Measurements from ENCODE around the gene SPRY1. TPM values are rescaled to one million over a fixed set of nuclear protein-coding genes. Genes with fewer than 3 reads are reported as not detected.

SPRY1 gene
- total RNA-seq, 4 donors from 2014 or later: 113 to 381 (median 206) TPM

DNA sequence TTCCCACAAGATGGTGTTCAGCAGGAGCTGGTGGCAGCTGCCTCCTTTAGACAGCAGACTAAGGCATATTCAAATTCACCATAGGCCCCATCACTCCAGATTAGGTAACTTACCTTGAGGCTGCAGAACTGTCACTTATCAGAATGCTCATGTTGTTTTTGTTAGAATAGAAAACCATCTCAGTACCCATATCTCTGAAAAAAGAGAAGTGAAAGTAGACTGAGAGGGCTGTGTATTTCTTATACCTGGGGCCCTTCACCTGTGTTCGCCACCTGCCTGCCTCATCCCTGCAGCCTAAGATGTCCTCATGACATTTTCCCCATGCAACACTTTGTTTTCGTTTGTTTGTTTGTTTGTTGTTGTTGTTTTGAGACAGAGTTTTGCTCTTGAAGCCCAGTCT, 32.9 kb upstream of the SPRY1 start:
- TF ChIP-seq POLR2A (IDR thresholded peaks at IDR 0.05) (no peak), EP300 (IDR thresholded peaks at IDR 0.05) (no peak), CTCF (IDR thresholded peaks at IDR 0.05) (no peak)
- Histone ChIP-seq H3K27ac (no peak overlapping the region), H3K9me3 (no peaks in the 10 kb centered on the region), H3K36me3 (no peaks in the 10 kb centered on the region), H3K27me3 (no peaks in the 10 kb centered on the region), H3K4me1 (peaks cover 20% of the 10 kb centered on the region), H3K4me3 (no peak overlapping the region)
- 91% methylated on average over 2 of the region's 2 CpGs for WGBS
- DNase-seq (ENCODE audit: low spot score in 2 of 2): no peak

DNA sequence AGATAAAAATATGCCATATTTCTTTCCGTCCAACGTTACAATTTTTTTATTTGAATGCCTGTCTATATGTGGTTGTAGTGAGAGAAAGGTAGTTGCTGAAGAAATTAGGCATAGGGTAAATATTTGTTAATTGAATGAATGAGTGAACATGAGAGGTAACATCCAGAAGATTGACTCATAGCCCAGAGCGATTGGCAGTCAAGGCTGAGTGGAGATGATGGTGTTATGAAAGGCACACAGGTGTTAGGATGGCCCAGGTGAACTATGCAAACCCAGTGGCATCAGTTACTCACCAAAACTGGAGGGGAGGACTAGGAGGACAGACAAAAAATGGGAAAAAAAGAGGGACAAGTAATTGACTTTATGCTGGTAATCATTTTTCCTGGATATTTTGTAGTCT, 31.7 kb upstream of the SPRY1 start:
- peaks cover 17% of the 10 kb centered on the region for H3K4me1 ChIP-seq
- TF ChIP-seq EP300 (IDR thresholded peaks at IDR 0.05) (no peak), POLR2A (IDR thresholded peaks at IDR 0.05) (no peak), CTCF (IDR thresholded peaks at IDR 0.05) (no peak)
- no peak overlapping the region for H3K4me3 ChIP-seq
- no peaks in the 10 kb centered on the region for H3K36me3 ChIP-seq
- H3K27ac ChIP-seq: no peak overlapping the region
- H3K9me3 ChIP-seq: no peaks in the 10 kb centered on the region
- 76% methylated on average over 3 of the region's 3 CpGs for WGBS
- no peaks in the 10 kb centered on the region for H3K27me3 ChIP-seq
- no peak for DNase-seq (ENCODE audit: low spot score in 2 of 2)

DNA sequence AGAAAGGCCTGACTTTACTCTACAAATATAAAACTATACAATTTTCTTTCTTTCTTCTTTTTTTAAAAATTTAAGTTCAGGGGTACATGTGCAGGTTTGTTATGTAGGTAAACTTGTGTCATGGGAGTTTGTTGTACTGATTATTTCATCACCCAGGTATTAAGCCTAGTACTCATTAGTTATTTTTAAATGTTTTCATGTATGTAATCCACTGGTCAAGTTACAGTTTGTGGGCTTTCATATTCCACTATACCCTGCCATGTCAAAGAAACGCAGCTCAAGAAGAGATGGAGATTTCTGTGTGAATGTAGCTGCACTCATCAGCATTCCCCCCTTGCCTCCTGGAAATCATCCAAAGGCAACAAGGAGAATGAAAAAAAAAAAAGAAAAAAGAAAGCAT, 31.2 kb upstream of the SPRY1 start:
- Histone ChIP-seq H3K4me1 (peaks cover 11% of the 10 kb centered on the region), H3K27me3 (no peaks in the 10 kb centered on the region), H3K9me3 (no peaks in the 10 kb centered on the region), H3K27ac (no peak overlapping the region), H3K4me3 (no peak overlapping the region), H3K36me3 (no peaks in the 10 kb centered on the region)
- no peak for DNase-seq (ENCODE audit: low spot score in 2 of 2)
- 100% methylated on average over 1 of the region's 1 CpG for WGBS
- TF ChIP-seq EP300 (IDR thresholded peaks at IDR 0.05) (no peak), POLR2AphosphoS5 (IDR thresholded peaks at IDR 0.05) (no peak), CTCF (IDR thresholded peaks at IDR 0.05) (no peak), POLR2A (IDR thresholded peaks at IDR 0.05) (no peak)

DNA sequence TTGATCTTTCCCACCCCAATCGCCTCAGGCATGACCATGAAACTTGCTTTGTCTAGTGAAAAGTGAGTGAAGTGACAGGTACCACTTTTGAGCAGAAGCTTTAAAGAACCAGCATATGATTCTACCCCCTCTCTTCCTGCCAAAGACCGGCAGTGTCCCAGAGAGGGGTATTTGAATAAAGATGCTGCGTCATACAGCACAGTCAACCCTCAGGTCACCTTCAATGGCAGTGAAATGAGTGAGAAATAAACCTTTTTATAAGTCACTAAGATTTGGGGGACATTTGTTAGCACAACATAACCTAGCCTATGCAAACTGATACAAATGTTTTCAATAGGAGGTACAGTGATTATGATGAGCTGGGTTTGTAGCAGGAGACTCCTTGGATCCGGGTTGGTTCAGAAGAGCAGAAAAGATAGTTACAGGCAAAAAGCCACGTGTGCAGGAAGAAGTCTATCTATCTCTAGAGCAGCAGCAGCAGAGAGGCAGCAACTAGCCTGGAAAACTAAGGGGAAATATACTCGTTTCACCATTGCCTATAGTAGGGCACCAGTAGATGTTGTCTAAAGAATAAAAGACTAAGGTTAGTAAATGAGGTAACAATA, 30.3 kb upstream of the SPRY1 start:
- Histone ChIP-seq H3K36me3 (no peaks in the 10 kb centered on the region), H3K27ac (no peak overlapping the region), H3K9me3 (no peaks in the 10 kb centered on the region), H3K27me3 (no peaks in the 10 kb centered on the region), H3K4me3 (no peak overlapping the region), H3K4me1 (peaks cover 4% of the 10 kb centered on the region)
- 83% methylated on average over 6 of the region's 6 CpGs for WGBS
- TF ChIP-seq POLR2AphosphoS5 (IDR thresholded peaks at IDR 0.05) (no peak), POLR2A (IDR thresholded peaks at IDR 0.05) (no peak), EP300 (IDR thresholded peaks at IDR 0.05) (no peak), CTCF (IDR thresholded peaks at IDR 0.05) (no peak)
- DNase-seq (ENCODE audit: low spot score in 2 of 2): no peak

- Histone ChIP-seq H3K4me1 (peaks cover 10% of the 10 kb centered on the region), H3K4me3 (no peak overlapping the region), H3K27ac (no peak overlapping the region), H3K9me3 (no peaks in the 10 kb centered on the region), H3K36me3 (no peaks in the 10 kb centered on the region), H3K27me3 (no peaks in the 10 kb centered on the region)
- WGBS: 94% methylated on average over 1 of the region's 1 CpG
- no peak for DNase-seq (ENCODE audit: low spot score in 2 of 2)
- TF ChIP-seq CTCF (IDR thresholded peaks at IDR 0.05): no peak
- TF ChIP-seq EP300 (IDR thresholded peaks at IDR 0.05): no peak
- no peak for TF ChIP-seq POLR2AphosphoS5 (IDR thresholded peaks at IDR 0.05)
- TF ChIP-seq POLR2A (IDR thresholded peaks at IDR 0.05): no peak
These were observed 17.8 kb upstream of the SPRY1 start for GRCh38 chr4:123378794-123379193.
